ENCODE data around the gene CMSS1.
A peak's percentile ranks its signal among the peaks of the same experiment; 100 is the strongest.

Gene CMSS1

GRCh38 chr3:100106531-100107141 is 289.0 kb downstream of the CMSS1 start:
- Mint-ChIP-seq H3K27me3 (ENCODE audit: low read depth) (no peaks in the 10 kb centered on the region), H3K4me1 (peaks cover 76% of the 10 kb centered on the region), H3K4me3 (no peak overlapping the region), H3K9me3 (no peaks in the 10 kb centered on the region), H3K27ac (peak overlapping the region; percentile 48 to 85 (median 67)), H3K36me3 (ENCODE audit: low read depth) (no peaks in the 10 kb centered on the region)
- TF ChIP-seq CTCF (IDR thresholded peaks at IDR 0.05; ENCODE audit: unreplicated experiment in 3 of 3) = no peak

GRCh38 chr3:100107221-100107814 is 289.7 kb downstream of the CMSS1 start:
- Mint-ChIP-seq H3K4me3 (no peak overlapping the region), H3K9me3 (no peaks in the 10 kb centered on the region), H3K27me3 (ENCODE audit: low read depth) (no peaks in the 10 kb centered on the region), H3K27ac (peak overlapping the region; percentile 48 to 75 (median 74)), H3K36me3 (ENCODE audit: low read depth) (no peaks in the 10 kb centered on the region), H3K4me1 (peaks cover 78% of the 10 kb centered on the region)
- no peak for TF ChIP-seq CTCF (IDR thresholded peaks at IDR 0.05; ENCODE audit: unreplicated experiment in 3 of 3)

DNA sequence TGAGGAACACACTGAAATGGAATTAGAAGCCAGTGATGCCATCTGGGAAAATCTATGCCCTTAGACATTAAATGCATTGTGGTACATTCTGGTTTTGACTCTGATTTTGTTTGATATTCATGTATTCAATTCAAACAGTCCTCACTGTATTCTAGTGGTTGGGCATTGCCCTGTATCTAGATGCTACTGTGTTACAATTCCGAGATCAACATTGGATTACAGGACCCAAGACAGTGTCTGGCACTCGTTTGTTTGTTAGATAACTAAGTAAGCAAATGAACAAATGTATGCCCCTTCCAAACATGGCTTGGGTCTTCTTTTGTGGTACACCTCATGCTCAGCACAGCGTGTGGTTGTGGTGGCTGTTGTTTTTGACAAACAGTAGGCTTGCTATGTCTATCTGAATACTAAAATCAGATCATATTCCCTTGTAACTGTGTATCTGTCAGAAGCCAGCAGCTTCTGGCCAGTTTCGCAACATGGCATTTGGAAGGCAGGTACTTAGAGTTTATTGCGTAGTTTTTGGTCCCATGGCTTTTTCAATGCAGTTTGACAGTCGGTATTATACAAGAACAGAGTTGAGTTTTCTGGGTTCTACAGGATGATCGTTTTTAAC is 290.9 kb downstream of the CMSS1 start:
- peaks cover 72% of the 10 kb centered on the region for H3K4me1 Mint-ChIP-seq

DNA sequence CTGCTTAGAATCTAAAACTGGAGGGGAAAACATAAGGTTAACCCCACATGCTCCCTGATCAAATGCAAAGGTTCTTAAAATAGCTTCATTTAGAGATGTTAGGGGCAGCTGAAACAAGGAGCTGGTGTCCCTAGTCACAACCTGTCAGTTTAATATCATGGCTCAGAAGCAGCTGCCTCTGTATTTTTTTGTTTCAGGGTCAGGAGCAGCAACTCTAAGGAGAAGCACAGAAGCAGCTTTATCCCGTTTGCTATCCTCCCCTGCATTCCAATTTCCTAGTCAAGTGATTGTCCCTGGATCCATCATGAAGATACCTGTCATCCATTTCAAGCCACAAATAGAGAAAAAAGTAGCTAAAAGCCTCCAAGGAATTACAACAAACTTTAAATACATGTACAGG is 292.5 kb downstream of the CMSS1 start:
- Mint-ChIP-seq H3K27me3 (ENCODE audit: low read depth) (no peaks in the 10 kb centered on the region), H3K4me1 (peaks cover 78% of the 10 kb centered on the region), H3K36me3 (ENCODE audit: low read depth) (no peaks in the 10 kb centered on the region), H3K4me3 (peak overlapping the region in 2 of 3 experiments; percentile 34 to 74), H3K27ac (peak overlapping the region; percentile 8 to 47 (median 40)), H3K9me3 (no peaks in the 10 kb centered on the region)
- no peak for TF ChIP-seq CTCF (IDR thresholded peaks at IDR 0.05; ENCODE audit: unreplicated experiment in 3 of 3)

More for the DNA sequence above, 290.9 kb downstream of the CMSS1 start:
- H3K27ac Mint-ChIP-seq = peak overlapping the region; percentile 20 to 75 (median 47)
- H3K4me3 Mint-ChIP-seq = no peak overlapping the region
- H3K36me3 Mint-ChIP-seq (ENCODE audit: low read depth) = no peaks in the 10 kb centered on the region
- no peaks in the 10 kb centered on the region for H3K27me3 Mint-ChIP-seq (ENCODE audit: low read depth)
- no peak for TF ChIP-seq CTCF (IDR thresholded peaks at IDR 0.05; ENCODE audit: unreplicated experiment in 3 of 3)
- no peaks in the 10 kb centered on the region for H3K9me3 Mint-ChIP-seq

DNA sequence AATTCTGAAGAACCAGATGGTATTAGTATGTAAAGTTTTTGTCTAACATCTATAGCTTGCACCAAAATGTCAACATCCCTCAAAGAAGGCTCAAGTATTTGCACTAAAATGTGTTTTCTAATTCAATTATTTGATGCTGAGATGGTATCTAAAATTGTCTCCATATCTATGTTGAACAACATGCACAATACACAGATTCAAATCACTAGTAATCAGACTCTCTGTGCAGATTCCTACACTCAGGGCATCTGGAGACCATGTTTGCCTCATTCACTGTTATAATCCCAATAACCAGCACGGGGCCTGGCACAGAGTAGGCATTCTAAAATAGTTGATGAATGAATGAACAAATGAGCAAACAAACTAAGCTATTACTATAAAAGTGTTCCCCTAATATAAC is 294.1 kb downstream of the CMSS1 start:
- H3K4me1 Mint-ChIP-seq = peaks cover 63% of the 10 kb centered on the region
- no peak overlapping the region for H3K27ac Mint-ChIP-seq
- no peak for TF ChIP-seq CTCF (IDR thresholded peaks at IDR 0.05; ENCODE audit: unreplicated experiment in 3 of 3)
- H3K9me3 Mint-ChIP-seq = peaks cover 3% of the 10 kb centered on the region
- H3K4me3 Mint-ChIP-seq = peak overlapping the region in 1 of 3 experiments; percentile 63
- no peaks in the 10 kb centered on the region for H3K27me3 Mint-ChIP-seq (ENCODE audit: low read depth)
- peaks cover 3% of the 10 kb centered on the region for H3K36me3 Mint-ChIP-seq (ENCODE audit: low read depth)

All from nephron (organoid).